Measurements from ENCODE around the gene GPR15.

The GPR15 gene

DNA sequence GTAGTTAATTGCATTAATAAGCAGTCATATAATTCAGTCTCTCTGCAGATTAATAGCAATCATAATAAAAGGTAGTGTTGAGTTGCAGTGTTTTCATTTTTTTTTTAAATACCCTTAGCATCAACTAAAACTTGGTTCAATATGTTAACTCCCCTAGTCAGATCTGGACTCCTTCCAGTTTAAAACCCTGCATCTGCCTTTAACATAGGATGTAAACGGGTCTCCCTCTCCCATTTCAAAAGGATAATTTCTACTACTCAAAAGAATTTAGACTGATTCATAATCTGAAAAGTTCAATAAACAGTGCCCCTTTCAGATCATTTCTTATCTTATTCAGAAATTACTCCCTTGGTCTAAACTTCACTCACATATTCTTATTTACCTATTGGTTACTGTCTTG, 50.3 kb downstream of the GPR15 start:
- no peak for DNase-seq (ENCODE audit: extremely low read depth in 1 of 2, low read depth in 1 of 2)

DNA sequence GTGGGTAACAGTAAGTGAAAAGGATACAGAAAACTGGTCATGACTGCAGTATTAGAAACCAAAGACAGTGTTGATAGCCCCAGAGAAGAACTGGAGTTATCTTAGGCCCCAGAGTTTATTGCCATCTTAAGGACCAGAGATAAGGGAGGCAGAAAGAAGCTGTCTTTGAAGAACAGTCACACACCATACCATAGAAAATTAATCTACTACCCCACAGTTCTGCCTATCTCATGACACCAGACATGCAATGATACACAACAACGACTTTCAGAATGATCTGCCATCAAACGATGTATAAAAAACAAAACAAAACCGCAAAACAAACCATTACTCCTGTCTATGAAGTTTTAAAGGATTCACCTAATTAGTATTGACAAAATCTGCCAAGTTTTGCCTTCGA, 52.0 kb downstream of the GPR15 start:
- no peak for DNase-seq (ENCODE audit: extremely low read depth in 1 of 2, low read depth in 1 of 2)
